BLaER1 treated with 17β-estradiol and CSF1 and Interleukin-3, amounts not matched to agents 10 nM and 100 nM (cell line): Measurements from ENCODE around the gene PCSK7.
"Not testable (repeated sequence)": the region's sequence is repeated elsewhere in the genome, so short reads cannot be mapped to it uniquely, and the experiment has no call there.

Experiments used
- H3K27ac ChIP-seq, 11 experiments: shearing (Covaris generic); formaldehyde crosslinking; 2 replicates each; pipeline ENCODE4 v1.8.1; 2022
- H3K27me3 ChIP-seq, 11 experiments: shearing (Covaris generic); formaldehyde crosslinking; 2 replicates each; pipeline ENCODE4 v1.8.1; 2022
- H3K36me3 ChIP-seq, 11 experiments: shearing (Covaris generic); formaldehyde crosslinking; 2 replicates each; pipeline ENCODE4 v1.8.1; 2022
- H3K4me1 ChIP-seq, 10 experiments: shearing (Covaris generic); formaldehyde crosslinking; 2 replicates each; pipeline ENCODE4 v1.8.1; 2022
- H3K4me2 ChIP-seq, 11 experiments: shearing (Covaris generic); formaldehyde crosslinking; 2 replicates each; pipeline ENCODE4 v1.8.1; 2022
- H3K4me3 ChIP-seq, 10 experiments: shearing (Covaris generic); formaldehyde crosslinking; 2 replicates each; pipeline ENCODE4 v1.8.1; 2022
- H3K9ac ChIP-seq, 11 experiments: shearing (Covaris generic); formaldehyde crosslinking; 2 replicates each; pipeline ENCODE4 v1.8.1; 2022
- H3K9me3 ChIP-seq, 11 experiments: shearing (Covaris generic); formaldehyde crosslinking; replicated peaks in 1 of 11; 2 replicates each; pipeline ENCODE4 v1.8.1; 2022
- H4K20me1 ChIP-seq, 11 experiments: shearing (Covaris generic); formaldehyde crosslinking; 2 replicates each; pipeline ENCODE4 v1.8.1; 2022
- Cebpa-rat ChIP-seq, 11 experiments: shearing (Covaris generic); IDR thresholded peaks; 2 replicates each; pipeline ENCODE4 v1.8.1; 2022

PCSK7 gene, protein sequence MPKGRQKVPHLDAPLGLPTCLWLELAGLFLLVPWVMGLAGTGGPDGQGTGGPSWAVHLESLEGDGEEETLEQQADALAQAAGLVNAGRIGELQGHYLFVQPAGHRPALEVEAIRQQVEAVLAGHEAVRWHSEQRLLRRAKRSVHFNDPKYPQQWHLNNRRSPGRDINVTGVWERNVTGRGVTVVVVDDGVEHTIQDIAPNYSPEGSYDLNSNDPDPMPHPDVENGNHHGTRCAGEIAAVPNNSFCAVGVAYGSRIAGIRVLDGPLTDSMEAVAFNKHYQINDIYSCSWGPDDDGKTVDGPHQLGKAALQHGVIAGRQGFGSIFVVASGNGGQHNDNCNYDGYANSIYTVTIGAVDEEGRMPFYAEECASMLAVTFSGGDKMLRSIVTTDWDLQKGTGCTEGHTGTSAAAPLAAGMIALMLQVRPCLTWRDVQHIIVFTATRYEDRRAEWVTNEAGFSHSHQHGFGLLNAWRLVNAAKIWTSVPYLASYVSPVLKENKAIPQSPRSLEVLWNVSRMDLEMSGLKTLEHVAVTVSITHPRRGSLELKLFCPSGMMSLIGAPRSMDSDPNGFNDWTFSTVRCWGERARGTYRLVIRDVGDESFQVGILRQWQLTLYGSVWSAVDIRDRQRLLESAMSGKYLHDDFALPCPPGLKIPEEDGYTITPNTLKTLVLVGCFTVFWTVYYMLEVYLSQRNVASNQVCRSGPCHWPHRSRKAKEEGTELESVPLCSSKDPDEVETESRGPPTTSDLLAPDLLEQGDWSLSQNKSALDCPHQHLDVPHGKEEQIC

GRCh38 chr11:117231842-117232091 is at the start of gene PCSK7:
Gene PCSK7 (minus strand): TSS chr11:117232073. CDS start chr11:117229844, 2,229 bp downstream.
- no peaks in the 10 kb centered on the region for H3K27me3 ChIP-seq
- peak within 1 kb of the TSS; percentile 79 to 99 (median 92) for H3K4me3 ChIP-seq
- H3K27ac ChIP-seq: peak within 1 kb of the TSS; percentile 75 to 95 (median 89)
- H4K20me1 ChIP-seq: peaks cover 0 to 49% (median 21%) of the 10 kb centered on the region in 11 experiments; a peak in 18 of 22 replicates
- peak within 1 kb of the TSS; percentile 95 to 100 (median 99) for H3K4me2 ChIP-seq
- peaks cover 31 to 47% (median 42%) of the 10 kb centered on the region in 11 experiments for H3K36me3 ChIP-seq
- peak within 1 kb of the TSS; percentile 84 to 95 (median 90) for H3K9ac ChIP-seq
- no peaks in the 10 kb centered on the region for H3K9me3 ChIP-seq
- no peak for TF ChIP-seq Cebpa-rat (IDR thresholded peaks at IDR 0.05)
- peaks cover 35 to 40% (median 38%) of the 10 kb centered on the region in 10 experiments for H3K4me1 ChIP-seq

DNA sequence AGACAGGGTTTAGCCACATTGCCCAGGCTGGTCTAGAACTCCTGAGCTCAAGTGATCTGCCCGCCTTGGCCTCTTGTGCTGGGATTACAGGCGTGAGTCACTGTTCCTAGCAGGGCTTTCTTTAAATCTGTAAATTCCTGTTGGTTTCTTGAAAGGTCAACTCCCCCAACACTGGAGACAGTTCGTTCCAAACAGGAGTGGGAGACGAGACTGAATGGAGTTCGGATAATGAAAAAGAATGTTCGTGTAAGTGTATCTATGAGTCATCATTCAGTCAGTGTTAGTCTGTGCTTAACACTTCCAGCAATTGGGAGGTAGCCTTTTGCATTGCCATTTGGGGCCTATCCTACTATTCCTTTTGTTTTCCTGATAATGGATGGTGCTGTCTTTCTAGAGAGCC is 49.3 kb upstream of the PCSK7 start:
- no peak for TF ChIP-seq Cebpa-rat (IDR thresholded peaks at IDR 0.05)
- Histone ChIP-seq H3K27me3 (no peaks in the 10 kb centered on the region), H4K20me1 (no peaks in the 10 kb centered on the region), H3K27ac (no peak overlapping the region), H3K9me3 (no peaks in the 10 kb centered on the region), H3K4me2 (no peak overlapping the region), H3K36me3 (peaks cover 64 to 83% (median 72%) of the 10 kb centered on the region in 11 experiments), H3K4me3 (no peak overlapping the region), H3K9ac (no peak overlapping the region), H3K4me1 (no peaks in the 10 kb centered on the region)

- no peaks in the 10 kb centered on the region for H3K9me3 ChIP-seq
- no peak overlapping the region for H3K4me2 ChIP-seq
- H3K9ac ChIP-seq: no peak overlapping the region
- H4K20me1 ChIP-seq: no peaks in the 10 kb centered on the region
- no peak for TF ChIP-seq Cebpa-rat (IDR thresholded peaks at IDR 0.05)
- H3K4me3 ChIP-seq: no peak overlapping the region
- no peaks in the 10 kb centered on the region for H3K27me3 ChIP-seq
- no peak overlapping the region for H3K27ac ChIP-seq
- H3K4me1 ChIP-seq: no peaks in the 10 kb centered on the region
- H3K36me3 ChIP-seq: peaks cover 55 to 79% (median 68%) of the 10 kb centered on the region in 11 experiments
Observed at GRCh38 chr11:117279711-117280376, 48.0 kb upstream of the PCSK7 start.

GRCh38 chr11:117278347-117278746 is 46.5 kb upstream of the PCSK7 start:
- Histone ChIP-seq H3K27me3 (no peaks in the 10 kb centered on the region), H3K36me3 (peaks cover 49 to 79% (median 63%) of the 10 kb centered on the region in 11 experiments), H3K4me2 (no peak overlapping the region), H4K20me1 (no peaks in the 10 kb centered on the region), H3K4me1 (no peaks in the 10 kb centered on the region), H3K9ac (no peak overlapping the region), H3K4me3 (no peak overlapping the region), H3K9me3 (peaks cover 0 to 6% (median 0%) of the 10 kb centered on the region in 11 experiments; a peak in 4 of 22 replicates), H3K27ac (no peak overlapping the region)
- TF ChIP-seq Cebpa-rat (IDR thresholded peaks at IDR 0.05): no peak

DNA sequence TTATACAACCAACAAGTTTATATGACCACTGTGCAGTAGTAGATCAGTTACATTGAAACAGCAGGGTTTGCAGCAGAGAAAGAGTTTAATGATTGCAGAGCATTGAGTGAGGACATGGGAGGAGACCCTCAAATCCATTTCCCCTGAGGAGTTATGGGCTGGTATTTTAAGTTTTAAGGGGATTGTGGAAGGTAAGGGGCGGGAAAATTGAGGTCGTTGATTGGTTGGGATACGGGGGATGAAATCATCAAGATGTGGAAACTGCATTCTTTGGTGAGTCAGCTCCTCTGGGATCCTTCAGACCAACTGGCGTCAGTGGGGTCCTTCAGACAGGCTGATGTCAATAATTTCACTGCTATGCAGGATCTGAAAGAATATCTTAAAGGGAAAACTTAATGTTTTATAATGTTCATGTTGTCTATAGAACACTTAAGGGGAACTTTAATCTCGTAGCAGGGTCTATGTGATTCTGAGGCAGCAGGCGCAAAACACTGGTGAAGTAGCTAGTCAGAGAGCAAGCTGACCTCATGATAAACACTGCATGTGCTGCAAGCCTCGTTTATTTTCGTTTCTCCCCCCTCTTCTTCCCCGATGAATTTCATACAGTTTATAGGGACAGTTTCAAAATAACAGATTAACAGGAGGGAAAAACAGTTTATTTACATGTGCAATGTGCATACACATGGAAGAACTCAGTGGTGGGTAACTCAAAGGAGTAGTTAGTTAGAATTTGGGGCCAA is 41.8 kb upstream of the PCSK7 start:
- H3K27me3 ChIP-seq: no peaks in the 10 kb centered on the region
- H4K20me1 ChIP-seq: no peaks in the 10 kb centered on the region
- peaks cover 0 to 15% (median 5%) of the 10 kb centered on the region in 11 experiments; a peak in 8 of 22 replicates for H3K9me3 ChIP-seq
- H3K36me3 ChIP-seq: peaks cover 31 to 74% (median 54%) of the 10 kb centered on the region in 11 experiments
- no peak for TF ChIP-seq Cebpa-rat (IDR thresholded peaks at IDR 0.05)
- no peak overlapping the region for H3K4me2 ChIP-seq
- no peak overlapping the region for H3K9ac ChIP-seq
- no peaks in the 10 kb centered on the region for H3K4me1 ChIP-seq
- no peak overlapping the region for H3K27ac ChIP-seq
- no peak overlapping the region for H3K4me3 ChIP-seq

- H3K9me3 ChIP-seq: peaks cover 0 to 15% (median 5%) of the 10 kb centered on the region in 11 experiments; a peak in 8 of 22 replicates
- H3K4me3 ChIP-seq, H3K9ac ChIP-seq, H3K4me2 ChIP-seq, H4K20me1 ChIP-seq, H3K4me1 ChIP-seq, H3K27me3 ChIP-seq, H3K27ac ChIP-seq: not testable (repeated sequence)
- H3K36me3 ChIP-seq: peaks cover 33 to 88% (median 57%) of the 10 kb centered on the region in 11 experiments
Observed at GRCh38 chr11:117272175-117272574, 40.3 kb upstream of the PCSK7 start.

DNA sequence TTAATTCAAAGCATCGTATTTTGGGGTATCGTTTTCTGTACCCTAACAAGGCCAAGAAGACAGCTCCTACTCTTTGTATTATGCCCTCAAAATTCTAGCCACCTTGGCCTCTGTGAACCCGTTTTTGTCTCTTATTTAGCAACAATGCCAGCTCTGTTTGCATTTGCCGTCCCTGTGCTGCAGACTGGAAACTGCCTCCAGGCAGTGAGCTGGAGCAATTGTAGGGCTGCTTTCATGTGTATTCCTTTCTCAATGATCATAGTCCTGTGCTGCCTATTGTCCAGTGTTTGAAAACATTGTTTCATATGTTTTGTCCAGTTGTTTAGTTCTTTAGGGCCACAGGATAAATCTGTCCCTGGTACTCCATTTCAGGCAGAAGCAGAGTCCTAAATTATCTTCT is 39.3 kb upstream of the PCSK7 start:
- H4K20me1 ChIP-seq: no peaks in the 10 kb centered on the region
- H3K4me1 ChIP-seq: no peaks in the 10 kb centered on the region
- H3K9me3 ChIP-seq: peaks cover 0 to 15% (median 5%) of the 10 kb centered on the region in 11 experiments; a peak in 8 of 22 replicates
- no peak overlapping the region for H3K9ac ChIP-seq
- TF ChIP-seq Cebpa-rat (IDR thresholded peaks at IDR 0.05): no peak
- H3K4me2 ChIP-seq: no peak overlapping the region
- H3K27me3 ChIP-seq: no peaks in the 10 kb centered on the region
- peaks cover 39 to 90% (median 65%) of the 10 kb centered on the region in 11 experiments for H3K36me3 ChIP-seq
- H3K27ac ChIP-seq: no peak overlapping the region
- H3K4me3 ChIP-seq: no peak overlapping the region

DNA sequence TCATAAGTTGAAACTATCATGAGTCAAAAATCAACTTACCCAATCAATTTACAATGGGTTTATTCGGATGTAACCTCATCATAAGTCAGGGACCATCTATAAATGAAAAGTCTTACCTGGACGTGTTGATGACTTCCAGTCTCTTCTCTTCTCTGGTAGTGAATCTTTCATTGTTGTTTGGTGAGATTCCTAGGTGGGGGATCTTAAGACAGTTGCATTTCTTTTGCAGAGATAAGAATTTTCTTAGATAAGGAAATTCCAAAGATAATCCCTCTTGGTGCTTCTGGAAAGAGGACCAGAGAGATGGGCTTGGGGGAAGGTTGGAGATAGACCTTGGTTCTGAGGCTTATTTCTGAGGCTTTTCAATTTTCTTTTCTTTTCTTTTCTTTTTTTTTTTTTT is 38.0 kb upstream of the PCSK7 start:
- no peak overlapping the region for H3K9ac ChIP-seq
- TF ChIP-seq Cebpa-rat (IDR thresholded peaks at IDR 0.05): no peak
- no peak overlapping the region for H3K27ac ChIP-seq
- H3K4me1 ChIP-seq: no peaks in the 10 kb centered on the region
- peaks cover 0 to 15% (median 5%) of the 10 kb centered on the region in 11 experiments; a peak in 9 of 22 replicates for H3K9me3 ChIP-seq
- H3K4me2 ChIP-seq: no peak overlapping the region
- H4K20me1 ChIP-seq: no peaks in the 10 kb centered on the region
- peaks cover 43 to 94% (median 63%) of the 10 kb centered on the region in 11 experiments for H3K36me3 ChIP-seq
- no peak overlapping the region for H3K4me3 ChIP-seq
- no peaks in the 10 kb centered on the region for H3K27me3 ChIP-seq
